Dermis microvascular lymphatic vessel endothelial cell (primary cell): ENCODE results near the gene ANAPC7. TPM values are rescaled to one million over a fixed set of nuclear protein-coding genes. Genes with fewer than 3 reads are reported as not detected.
"Not testable (repeated sequence)": the region's sequence is repeated elsewhere in the genome, so short reads cannot be mapped to it uniquely, and the experiment has no call there.

Experiments used
- DNase-seq, 2 donors: peaks; one replicate each; pipeline versions ENCODE4 v3.0.0 to v3.0.0-alpha.2; 2010; ENCODE audit warnings: low read depth in 2 of 2
- total RNA-seq: library from RNA; depleted of rRNA; stranded (reverse); fragments of >200 nt; gene quantifications from 2 replicates; pipeline ENCODE4 v1.2.1, GENCODE V29; 2014

The ANAPC7 gene
- total RNA-seq, 1 donor from 2014 or later, result 36.5 TPM

GRCh38 chr12:110378131-110378790, 25.2 kb downstream of the ANAPC7 start:
- not testable (repeated sequence) for DNase-seq

- DNase-seq, result no peak
These were observed 29.4 kb downstream of the ANAPC7 start for GRCh38 chr12:110373962-110374611.

- no peak for DNase-seq
These were observed 30.1 kb downstream of the ANAPC7 start for GRCh38 chr12:110373425-110373824.

- DNase-seq, result no peak
These were observed 30.5 kb downstream of the ANAPC7 start for GRCh38 chr12:110373025-110373424.

GRCh38 chr12:110372056-110372425, 31.5 kb downstream of the ANAPC7 start:
- DNase-seq, result no peak

- no peak for DNase-seq
These were observed 32.0 kb downstream of the ANAPC7 start for GRCh38 chr12:110371408-110372055.

GRCh38 chr12:110370732-110371231, 32.7 kb downstream of the ANAPC7 start:
- no peak for DNase-seq

- DNase-seq, result no peak
These were observed 33.5 kb downstream of the ANAPC7 start for GRCh38 chr12:110369992-110370391.

- no peak for DNase-seq
These were observed 36.2 kb downstream of the ANAPC7 start for GRCh38 chr12:110367181-110367864.

GRCh38 chr12:110366321-110367142, 37.0 kb downstream of the ANAPC7 start:
- DNase-seq, result no peak

GRCh38 chr12:110365489-110366320, 37.8 kb downstream of the ANAPC7 start:
- no peak for DNase-seq

GRCh38 chr12:110361216-110361615, 42.3 kb downstream of the ANAPC7 start:
- DNase-seq, result no peak

GRCh38 chr12:110358384-110359097, 45.0 kb downstream of the ANAPC7 start:
- DNase-seq, result not testable (repeated sequence)

GRCh38 chr12:110355073-110355472, 48.4 kb downstream of the ANAPC7 start:
- DNase-seq, result peak in 1 of 2 donors; percentile 33

GRCh38 chr12:110354172-110354780, 49.2 kb downstream of the ANAPC7 start:
- DNase-seq, result peak; percentile 65 to 92

- DNase-seq, result no peak
These were observed 50.1 kb downstream of the ANAPC7 start for GRCh38 chr12:110353211-110353965.

GRCh38 chr12:110352401-110352800, 51.1 kb downstream of the ANAPC7 start:
- peak in 1 of 2 donors; percentile 26 for DNase-seq

GRCh38 chr12:110351119-110351518, 52.4 kb downstream of the ANAPC7 start:
- no peak for DNase-seq
